K562 (cell line): ENCODE results near the gene SPINK7. TPM values are rescaled to one million over a fixed set of nuclear protein-coding genes. Genes with fewer than 3 reads are reported as not detected.

ENCODE experiments used
- ATAC-seq: fragments of 200-7000 bp; cut with Tn5 transposase; 3 replicates; pipeline ENCODE4 v1.9.1; 2020; ENCODE audit warnings: moderate library complexity
- BruUV-seq: library from RNA; stranded (reverse); fragments of 400-500 nt; replicated peaks from 2 replicates; lab custom pipeline; 2021; lab: Mats Ljungman, UMichigan
- CTCF ChIA-PET: fragments of 300-600 bp; formaldehyde crosslinking; extraction: SDS; loops from one replicate; lab custom pipeline; 2021; ENCODE audit warnings: low intra/inter-chr PET ratio; lab: Yijun Ruan, JAX
- POLR2A ChIA-PET: fragments of 300-600, 350-650 bp; sonication (Branson Sonifier 250); formaldehyde crosslinking; extraction: SDS; loops from one replicate; lab custom pipeline; 2021; ENCODE audit warnings: antibody characterized with exemption, inconsistent platforms; lab: Yijun Ruan, JAX
- DNase-seq, 4 experiments: peaks; one replicate each; pipeline versions ENCODE4 v3.0.0 to v3.0.0-alpha.2; 2011 to 2018; ENCODE audit warnings: low spot score in 3 of 4, mixed read lengths in 3 of 4; ENCODE audit errors: extremely low read depth in 1 of 4
- FAIRE-seq: peaks from 2 replicates; lab custom pipeline; 2011; peaks lifted over from hg19 to GRCh38; lab: Jason Lieb, UNC
- H2AFZ ChIP-seq: 2 replicates; pipeline ENCODE4 v1.6.0; 2011; ENCODE audit warnings: low read depth, low read length, control low read depth, inconsistent platforms
- H3K27ac ChIP-seq: fragments of 200-600 bp; 3 replicates; pipeline ENCODE4 v1.8.0; 2011; ENCODE audit warnings: low read depth, mild to moderate bottlenecking, control low read depth, inconsistent platforms, low read length, moderate library complexity, mixed read lengths; ENCODE audit errors: extremely low read depth
- H3K27me3 ChIP-seq, 2 experiments: fragments of 300-600 bp in 1 of 2; 2 replicates in 1 of 2; 3 replicates in 1 of 2; pipeline versions ENCODE4 v1.6.0 to v1.8.0; 2011; ENCODE audit warnings: inconsistent platforms in 2 of 2, low read length in 2 of 2, mild to moderate bottlenecking in 1 of 2, mixed read lengths in 1 of 2, moderate library complexity in 1 of 2; ENCODE audit not compliant: control insufficient read depth in 2 of 2, insufficient read depth in 2 of 2
- H3K36me3 ChIP-seq: fragments of 300-600 bp; 3 replicates; pipeline ENCODE4 v1.8.0; 2011; ENCODE audit warnings: mild to moderate bottlenecking, low read length, inconsistent platforms; ENCODE audit not compliant: control insufficient read depth, insufficient read depth
- H3K4me1 ChIP-seq, 2 experiments: fragments of 200-600 bp in 1 of 2; replicated peaks in 1 of 2; 2 replicates in 1 of 2; 3 replicates in 1 of 2; pipeline versions ENCODE4 v1.5.1 to v1.8.0; 2011; ENCODE audit warnings: inconsistent platforms in 2 of 2, low read length in 2 of 2, mild to moderate bottlenecking in 1 of 2, mixed read lengths in 1 of 2, moderate library complexity in 1 of 2; ENCODE audit not compliant: control insufficient read depth in 2 of 2, insufficient read depth in 2 of 2
- H3K4me2 ChIP-seq: 2 replicates; pipeline ENCODE4 v1.6.1; 2011; ENCODE audit warnings: low read length, control low read depth, inconsistent platforms, mixed read lengths; ENCODE audit not compliant: insufficient read depth
- H3K4me3 ChIP-seq: fragments of 200-600 bp; sonication (generic), shearing (Covaris generic); 2 replicates; pipeline ENCODE4 v1.5.1; 2016; ENCODE audit warnings: control low read depth, inconsistent platforms
- H3K79me2 ChIP-seq: fragments of 200-600 bp; 3 replicates; pipeline ENCODE4 v1.8.0; 2011; ENCODE audit warnings: low read length, inconsistent platforms; ENCODE audit not compliant: control insufficient read depth, insufficient read depth
- H3K9ac ChIP-seq, 2 experiments: 2 replicates each; pipeline versions ENCODE4 v1.6.0 to v1.6.1; 2011; ENCODE audit warnings: low read depth in 2 of 2, low read length in 2 of 2, control low read depth in 1 of 2, inconsistent platforms in 1 of 2, mild to moderate bottlenecking in 1 of 2, mixed read lengths in 1 of 2; ENCODE audit not compliant: insufficient read depth in 1 of 2
- H3K9me1 ChIP-seq: one replicate; pipeline ENCODE4 v1.6.0; 2011; ENCODE audit warnings: inconsistent platforms, mild to moderate bottlenecking, low read length, moderate library complexity; ENCODE audit not compliant: control insufficient read depth, insufficient read depth
- H3K9me3 ChIP-seq: replicated peaks from 2 replicates; pipeline ENCODE4 v1.5.1; 2011; ENCODE audit warnings: low read depth, low read length, inconsistent platforms; ENCODE audit not compliant: control insufficient read depth, insufficient read depth
- H4K20me1 ChIP-seq: replicated peaks from 2 replicates; pipeline ENCODE4 v1.6.1; 2011; ENCODE audit warnings: low read length, inconsistent platforms, mixed read lengths; ENCODE audit not compliant: control insufficient read depth, insufficient read depth
- CEBPB ChIP-seq: fragments of 450-650 bp; IDR thresholded peaks from 2 replicates; pipeline ENCODE4 v1.6.1; 2016; ENCODE audit warnings: missing genetic modification characterization, missing compliant biosample characterization
- CEBPG ChIP-seq, 3 experiments: fragments of 200-800 bp in 1 of 3; sonication (Bioruptor generic) in 1 of 3; sonication (generic) in 1 of 3; formaldehyde crosslinking in 1 of 3; IDR thresholded peaks in 2 of 3; conservative IDR thresholded peaks in 1 of 3; 2 replicates each; pipeline versions ENCODE4 v1.6.1 to v1.8.0; 2016 to 2022; ENCODE audit warnings: missing compliant biosample characterization in 2 of 3, missing genetic modification characterization in 2 of 3, mild to moderate bottlenecking in 1 of 3, missing genetic modification reagents in 1 of 3
- CHD1 ChIP-seq: fragments of 200-600 bp; sonication (generic); IDR thresholded peaks from one replicate; pipeline ENCODE4 v1.6.1; 2012; ENCODE audit warnings: mild to moderate bottlenecking, moderate library complexity, low read length, inconsistent platforms
- CTCF ChIP-seq, 3 experiments: IDR thresholded peaks in 2 of 3; conservative IDR thresholded peaks in 1 of 3; 2 replicates each; pipeline ENCODE4 v1.5.1; 2011 to 2012; ENCODE audit warnings: low read length in 3 of 3, mild to moderate bottlenecking in 3 of 3, control low read depth in 2 of 3, improper control_type of control experiment in 1 of 3, inconsistent platforms in 1 of 3, low read depth in 1 of 3, mixed read lengths in 1 of 3, moderate library complexity in 1 of 3; ENCODE audit not compliant: insufficient read depth in 2 of 3
- HMBOX1 ChIP-seq: sonication (generic); IDR thresholded peaks from 2 replicates; pipeline ENCODE4 v1.6.1; 2016
- POLR2A ChIP-seq: fragments of 450-650 bp; conservative IDR thresholded peaks from 2 replicates; pipeline ENCODE4 v1.6.1; 2016
- RAD21 ChIP-seq, 2 experiments: fragments of 250-450 bp in 1 of 2; fragments of 450-650 bp in 1 of 2; sonication (Bioruptor Pico) in 1 of 2; formaldehyde crosslinking in 1 of 2; IDR thresholded peaks in 1 of 2; conservative IDR thresholded peaks in 1 of 2; 2 replicates each; pipeline versions ENCODE4 v1.4.0 to v1.8.0; 2020 to 2022; ENCODE audit warnings: mild to moderate bottlenecking in 2 of 2, moderate library complexity in 1 of 2
- ZNF143 ChIP-seq: sonication (generic); formaldehyde crosslinking; IDR thresholded peaks from 2 replicates; pipeline ENCODE4 v1.9.0; 2022; ENCODE audit warnings: mild to moderate bottlenecking, missing genetic modification reagents
- ZNF79 ChIP-seq: fragments of 250-450 bp; sonication (Bioruptor Pico); IDR thresholded peaks from 2 replicates; pipeline ENCODE4 v1.4.0; 2020; ENCODE audit warnings: low read depth, mild to moderate bottlenecking, moderate library complexity
- WGBS: fragments of 100-300 bp; shearing (Covaris generic); methylation state at CpG from one replicate; pipeline ENCODE4 v1.1.6; 2016; ENCODE audit warnings: low coverage, mixed read lengths; ENCODE audit not compliant: insufficient coverage; ENCODE audit errors: missing lambda C conversion rate; 5-methylcytosine and 5-hydroxymethylcytosine counted together
- in situ Hi-C: fragments of 300-500 bp; cut with MboI; formaldehyde crosslinking; loops from 4 replicates; pipeline ENCODE4 v1.15.0; 2018; ENCODE audit warnings: inconsistent platforms, mixed read lengths
- intact Hi-C: fragments of 100-400 bp; cut with micrococcal nuclease; formaldehyde crosslinking; loops from 2 replicates; pipeline ENCODE4 v1.14.2; 2022
- polyA plus RNA-seq, 8 experiments: library from polyadenylated mRNA; depleted of rRNA in 4 of 8; stranded (reverse) in 5 of 8; unstranded in 3 of 8; fragments of >200 nt; fragmentation: Nextera tagmentation in 2 of 8; fragmentation: Illumina TruSeq in 1 of 8; extraction: Ambion mirVana in 2 of 8; extraction: Trizol in 1 of 8; gene quantifications; 2 replicates each; pipeline versions ENCODE4 v1.2.1 to v1.2.3, GENCODE V29; 2011 to 2014; ENCODE audit warnings: inconsistent platforms in 1 of 8, missing spikeins in 1 of 8
- total RNA-seq, 7 experiments: library from RNA; depleted of rRNA in 6 of 7; stranded (reverse); fragments of >200 nt in 6 of 7; fragmentation: Illumina TruSeq in 2 of 7; extraction: Trizol in 2 of 7; gene quantifications; 2 replicates each; pipeline versions ENCODE4 v1.2.1 to v1.2.3, GENCODE V29; 2011 to 2021; ENCODE audit warnings: low replicate concordance in 1 of 7

The SPINK7 gene
- total and polyA plus RNA-seq, 9 of the 15 experiments (the other 6 are each of a cell fraction or from before 2014, with no cell fraction given): not detected

GRCh38 chr5:148314187-148314586 is 2.0 kb downstream of the SPINK7 start:
- Histone ChIP-seq H3K27ac (no peak overlapping the region), H3K4me2 (no peak overlapping the region), H3K9me1 (no peaks in the 10 kb centered on the region), H4K20me1 (no peaks in the 10 kb centered on the region), H3K9me3 (0 out of 2 replicates have a peak, but pooled peaks cover under 1% of the 10 kb centered on the region), H3K4me1 (no peaks in the 10 kb centered on the region), H3K36me3 (no peaks in the 10 kb centered on the region), H3K9ac (no peak overlapping the region), H3K79me2 (no peaks in the 10 kb centered on the region), H3K4me3 (no peak overlapping the region), H2AFZ (no peak overlapping the region)
- in situ Hi-C loops: no loop called here
- intact Hi-C loops: no loop called here
- ATAC-seq (peak; percentile 56; the same call in 2 of the 3 replicates), DNase-seq (no peak)
- WGBS: 0% methylated on average over 2 of the region's 2 CpGs
- TF ChIP-seq HMBOX1 (no peak), CHD1 (no peak), ZNF79 (CRISPR knock-in tag) (no peak), ZNF143 (CRISPR knock-in tag) (no peak), CEBPG (CRISPR knock-in tag; IDR thresholded peaks at IDR 0.05) (no peak), CEBPG (tag; conservative IDR thresholded peaks at IDR 0.05 in 1 of 2, IDR thresholded peaks at IDR 0.05 in 1 of 2) (0 out of 4 replicates have a peak, but pooled peaks of 1 of the 2 experiments have one; percentile 35), CEBPB (peak; percentile 78), POLR2A (no peak), CTCF (IDR thresholded peaks at IDR 0.05 in 2 of 3, conservative IDR thresholded peaks at IDR 0.05 in 1 of 3; ENCODE audit: insufficient read depth in 2 of 3, low read depth in 1 of 3, low read length in 3 of 3) (peak in 1 of 3 experiments; percentile 13; a peak in 1 of 6 replicates), RAD21 (CRISPR knock-in tag; conservative IDR thresholded peaks at IDR 0.05 in 1 of 2, IDR thresholded peaks at IDR 0.05 in 1 of 2) (peak in 1 of 2 experiments; percentile 38; a peak in 1 of 4 replicates)
- TF ChIP-seq, all 486 proteins: peak for 4
- ChIA-PET POLR2A (interaction anchor here (0.6 kb wide), 1 partner anchor 524 kb away, joined by 3 read pairs; no protein-coding TSS in a partner anchor), CTCF (no interaction called here)
- BruUV-seq: no TSS peak
- no peak for FAIRE-seq
- no peaks in the 10 kb centered on the region for H3K27me3 ChIP-seq
